GM19328 (cell line): ENCODE data around the gene RNF212B.

Source experiments
- ATAC-seq: cut with Tn5 transposase; IDR thresholded peaks from one replicate; pipeline ENCODE4 v1.9.1; 2021; ENCODE audit warnings: mild to moderate bottlenecking, moderate library complexity; ENCODE audit not compliant: unreplicated experiment

The RNF212B gene

GRCh38 chr14:23319746-23320583 lies 82.2 kb downstream of the RNF212B start:
- ATAC-seq: no peak

GRCh38 chr14:23320584-23321571 lies 83.1 kb downstream of the RNF212B start, which contains the start of gene PABPN1:
Gene PABPN1 (plus strand): TSS chr14:23321457. CDS start chr14:23321470, 13 bp downstream.
- peak; percentile 92 for ATAC-seq

- peak; percentile 3 for ATAC-seq
Observed at GRCh38 chr14:23321572-23322547, 84.1 kb downstream of the RNF212B start.
